Measurements from ENCODE around the gene SEMA3G.

SEMA3G gene

DNA sequence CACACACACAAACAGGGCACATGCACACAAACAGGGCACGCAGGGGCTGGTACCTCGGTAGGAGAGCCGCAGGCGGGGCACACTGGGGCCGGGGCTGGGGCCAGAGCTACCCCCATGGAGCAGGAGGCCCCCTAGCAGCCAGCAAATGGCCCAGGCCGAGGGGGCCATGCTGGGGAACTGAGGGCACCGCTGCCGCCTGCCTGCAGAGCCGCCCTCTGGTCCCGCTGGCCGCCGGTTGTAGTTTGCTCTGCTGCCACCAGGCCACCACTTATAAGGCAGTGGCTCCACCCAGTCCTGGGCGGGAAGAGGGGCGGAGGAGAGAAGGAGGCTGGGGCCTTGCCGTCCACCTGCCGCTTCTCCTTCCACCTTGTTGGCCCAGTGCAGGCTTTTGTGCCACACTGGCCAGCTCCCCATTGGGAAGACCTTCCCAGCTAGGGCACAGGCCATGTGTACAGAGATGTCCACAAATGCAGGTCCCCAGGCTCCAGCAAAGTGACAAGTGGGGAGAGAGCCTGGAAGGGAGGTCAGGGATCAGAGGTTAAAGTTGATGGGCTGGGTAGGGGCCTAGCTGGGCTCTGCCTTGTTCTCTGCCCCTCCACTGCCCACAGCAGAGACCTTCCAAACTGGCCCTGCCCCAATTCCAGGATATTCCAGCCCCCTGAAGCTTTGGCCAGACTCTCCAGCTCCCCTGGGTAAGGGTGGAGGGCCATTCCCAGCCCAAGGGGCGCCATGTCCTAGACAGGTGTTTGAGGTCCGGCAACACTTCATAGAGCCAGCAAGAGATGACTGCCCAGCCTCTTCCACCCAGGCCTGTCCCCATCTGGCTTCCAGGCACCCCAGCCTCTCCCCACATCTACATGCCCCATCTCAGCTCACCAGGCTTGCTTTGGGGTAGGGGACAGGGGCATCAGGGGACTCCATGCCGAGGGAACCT is at the start of gene SEMA3G:
SEMA3G (minus strand) TSS at position 244 of the 934 bp plus-strand sequence; CDS start at position 168, 76 bp downstream.
- TF ChIP-seq ZFX (IDR thresholded peaks at IDR 0.05) (0 out of 2 replicates have a peak, but pooled peaks have one; percentile 13), CTCF (conservative IDR thresholded peaks at IDR 0.05) (no peak; the same call in 1 of the 2 replicates)
- H3K27ac ChIP-seq, result peak within 1 kb of the TSS; percentile 26

DNA sequence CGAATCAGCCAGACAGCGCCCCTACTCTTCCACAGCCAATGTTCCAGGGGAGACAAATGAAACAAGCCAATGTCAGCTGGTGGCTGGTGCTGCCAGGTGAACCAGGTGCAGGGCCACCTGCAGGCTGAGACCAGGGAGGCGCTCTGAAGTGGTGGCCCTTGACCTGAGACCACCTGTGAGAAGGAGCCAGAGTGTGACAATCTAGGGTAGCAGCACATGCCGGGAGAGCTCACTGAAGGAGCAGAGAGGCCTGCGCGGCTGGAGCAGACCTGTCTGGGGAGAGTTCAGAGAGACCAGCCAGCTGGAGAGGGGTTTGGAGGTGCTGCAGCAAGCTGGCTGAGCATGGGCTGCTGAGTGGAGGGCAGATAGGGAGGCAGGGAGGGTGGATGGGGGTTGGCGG is 49.5 kb upstream of the SEMA3G start:
- no peak overlapping the region for H3K27ac ChIP-seq
- TF ChIP-seq ZFX (IDR thresholded peaks at IDR 0.05), result no peak
- TF ChIP-seq CTCF (conservative IDR thresholded peaks at IDR 0.05), result no peak

- no peak for TF ChIP-seq ZFX (IDR thresholded peaks at IDR 0.05)
- no peak for TF ChIP-seq CTCF (conservative IDR thresholded peaks at IDR 0.05)
- H3K27ac ChIP-seq, result no peak overlapping the region
These were observed 48.5 kb upstream of the SEMA3G start for GRCh38 chr3:52493232-52494017.

- no peak overlapping the region for H3K27ac ChIP-seq
- TF ChIP-seq ZFX (IDR thresholded peaks at IDR 0.05) (no peak), CTCF (conservative IDR thresholded peaks at IDR 0.05) (no peak)
These were observed 47.2 kb upstream of the SEMA3G start for GRCh38 chr3:52492059-52492458.

DNA sequence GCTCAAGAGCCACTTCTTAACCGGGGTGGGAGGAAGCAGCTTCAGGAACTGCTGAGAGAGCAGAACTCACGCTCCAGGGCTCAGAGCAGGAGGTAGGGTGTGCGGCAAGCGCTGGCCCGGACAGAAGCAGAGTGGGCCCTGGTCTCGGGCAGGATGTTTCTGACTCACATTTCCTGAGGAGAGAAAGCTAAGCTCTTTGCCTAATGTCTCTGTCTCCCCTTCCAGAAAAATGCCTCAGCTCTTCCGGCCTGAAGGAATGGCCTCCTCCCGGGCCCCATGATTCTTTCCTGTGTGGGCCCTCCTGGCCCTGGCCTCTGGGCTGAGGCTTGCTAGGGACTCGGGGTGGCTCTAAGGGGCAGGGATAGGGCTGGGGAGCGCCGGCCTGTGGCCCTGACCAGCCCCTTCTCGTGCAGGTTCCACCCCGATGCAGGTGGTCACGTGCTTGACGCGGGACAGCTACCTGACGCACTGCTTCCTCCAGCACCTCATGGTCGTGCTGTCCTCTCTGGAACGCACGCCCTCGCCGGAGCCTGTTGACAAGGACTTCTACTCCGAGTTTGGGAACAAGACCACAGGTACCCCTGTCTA is 46.1 kb upstream of the SEMA3G start:
- TF ChIP-seq ZFX (IDR thresholded peaks at IDR 0.05) (no peak), CTCF (conservative IDR thresholded peaks at IDR 0.05) (no peak)
- H3K27ac ChIP-seq, result no peak overlapping the region

- no peak overlapping the region for H3K27ac ChIP-seq
- no peak for TF ChIP-seq ZFX (IDR thresholded peaks at IDR 0.05)
- no peak for TF ChIP-seq CTCF (conservative IDR thresholded peaks at IDR 0.05)
These were observed 45.4 kb upstream of the SEMA3G start for GRCh38 chr3:52490035-52490938.

Measured in C4-2B (cell line).